Measurements from ENCODE around the gene CTNND2. TPM values are rescaled to one million over a fixed set of nuclear protein-coding genes. Genes with fewer than 3 reads are reported as not detected.
A peak's percentile ranks its signal among the peaks of the same experiment; 100 is the strongest.

CTNND2 gene
- total and polyA plus RNA-seq, 10 of the 15 experiments (the other 5 are each of a cell fraction or from before 2014, with no cell fraction given) = 0.02 to 0.16 (median 0.04) TPM; not detected in 7

DNA sequence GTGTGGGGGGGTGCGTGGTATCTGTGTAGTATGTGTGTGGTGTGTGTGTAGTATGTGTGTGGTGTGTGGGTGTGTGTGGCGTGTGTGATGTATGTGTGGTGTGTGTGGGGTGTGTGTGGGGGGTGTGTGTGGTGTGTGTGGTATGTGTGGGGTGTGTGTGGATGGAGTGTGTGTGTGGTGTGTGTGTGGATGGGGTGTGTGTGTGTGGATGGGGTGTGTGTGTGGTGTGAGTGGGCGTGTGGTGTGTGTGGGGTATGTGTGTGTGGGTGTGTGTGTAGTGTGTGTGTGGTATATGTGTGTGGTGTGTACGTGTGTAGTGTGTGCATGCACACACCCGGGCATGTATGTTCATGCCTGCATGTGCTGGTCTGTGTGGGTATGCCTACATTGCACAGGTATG lies 722.3 kb downstream of the CTNND2 start:
- no peak overlapping the region for H3K4me2 ChIP-seq (ENCODE audit: control insufficient read depth, insufficient read depth)
- SMC1A ChIA-PET (ENCODE audit: uncharacterized antibody, unreplicated experiment) = interaction anchor here (0.9 kb wide), 1 partner anchor 12 kb away, joined by 3 read pairs; no protein-coding TSS in a partner anchor
- no TSS peak for BruUV-seq (replicated peaks)
- H3K27ac ChIP-seq (ENCODE audit: control insufficient read depth, insufficient read depth) = no peak overlapping the region
- RAD21 ChIA-PET (ENCODE audit: unreplicated experiment) = no interaction called here
- no peaks in the 10 kb centered on the region for H4K20me1 ChIP-seq (ENCODE audit: control insufficient read depth, insufficient read depth)
- no peak overlapping the region for H3K4me3 ChIP-seq
- POLR2A ChIA-PET = no interaction called here
- TF ChIP-seq JUNB (IDR thresholded peaks at IDR 0.05) = no peak
- peak; percentile 32 for TF ChIP-seq NR2C2 (IDR thresholded peaks at IDR 0.05; ENCODE audit: borderline replicate concordance, control insufficient read depth, insufficient read length, low read depth)
- no peak for TF ChIP-seq SIN3A (IDR thresholded peaks at IDR 0.05; ENCODE audit: low read depth, low read length)
- TF ChIP-seq, protein P1, sequence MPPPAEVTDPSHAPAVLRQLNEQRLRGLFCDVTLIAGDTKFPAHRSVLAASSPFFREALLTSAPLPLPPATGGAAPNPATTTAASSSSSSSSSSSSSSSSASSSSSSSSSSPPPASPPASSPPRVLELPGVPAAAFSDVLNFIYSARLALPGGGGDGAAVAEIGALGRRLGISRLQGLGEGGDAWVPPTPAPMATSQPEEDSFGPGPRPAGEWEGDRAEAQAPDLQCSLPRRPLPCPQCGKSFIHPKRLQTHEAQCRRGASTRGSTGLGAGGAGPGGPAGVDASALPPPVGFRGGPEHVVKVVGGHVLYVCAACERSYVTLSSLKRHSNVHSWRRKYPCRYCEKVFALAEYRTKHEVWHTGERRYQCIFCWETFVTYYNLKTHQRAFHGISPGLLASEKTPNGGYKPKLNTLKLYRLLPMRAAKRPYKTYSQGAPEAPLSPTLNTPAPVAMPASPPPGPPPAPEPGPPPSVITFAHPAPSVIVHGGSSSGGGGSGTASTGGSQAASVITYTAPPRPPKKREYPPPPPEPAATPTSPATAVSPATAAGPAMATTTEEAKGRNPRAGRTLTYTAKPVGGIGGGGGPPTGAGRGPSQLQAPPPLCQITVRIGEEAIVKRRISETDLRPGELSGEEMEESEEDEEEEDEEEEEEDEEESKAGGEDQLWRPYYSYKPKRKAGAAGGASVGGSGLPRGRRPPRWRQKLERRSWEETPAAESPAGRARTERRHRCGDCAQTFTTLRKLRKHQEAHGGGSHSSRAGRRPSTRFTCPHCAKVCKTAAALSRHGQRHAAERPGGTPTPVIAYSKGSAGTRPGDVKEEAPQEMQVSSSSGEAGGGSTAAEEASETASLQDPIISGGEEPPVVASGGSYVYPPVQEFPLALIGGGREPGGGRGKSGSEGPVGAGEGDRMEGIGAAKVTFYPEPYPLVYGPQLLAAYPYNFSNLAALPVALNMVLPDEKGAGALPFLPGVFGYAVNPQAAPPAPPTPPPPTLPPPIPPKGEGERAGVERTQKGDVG (CRISPR knock-in tag; IDR thresholded peaks at IDR 0.05) = no peak
- no peak for TF ChIP-seq ZNF622 (IDR thresholded peaks at IDR 0.05)
- TF ChIP-seq EP300 (IDR thresholded peaks at IDR 0.05; ENCODE audit: borderline replicate concordance in 1 of 2, control insufficient read depth in 1 of 2, low read depth in 2 of 2, low read length in 2 of 2) = no peak
- TF ChIP-seq, protein P2, sequence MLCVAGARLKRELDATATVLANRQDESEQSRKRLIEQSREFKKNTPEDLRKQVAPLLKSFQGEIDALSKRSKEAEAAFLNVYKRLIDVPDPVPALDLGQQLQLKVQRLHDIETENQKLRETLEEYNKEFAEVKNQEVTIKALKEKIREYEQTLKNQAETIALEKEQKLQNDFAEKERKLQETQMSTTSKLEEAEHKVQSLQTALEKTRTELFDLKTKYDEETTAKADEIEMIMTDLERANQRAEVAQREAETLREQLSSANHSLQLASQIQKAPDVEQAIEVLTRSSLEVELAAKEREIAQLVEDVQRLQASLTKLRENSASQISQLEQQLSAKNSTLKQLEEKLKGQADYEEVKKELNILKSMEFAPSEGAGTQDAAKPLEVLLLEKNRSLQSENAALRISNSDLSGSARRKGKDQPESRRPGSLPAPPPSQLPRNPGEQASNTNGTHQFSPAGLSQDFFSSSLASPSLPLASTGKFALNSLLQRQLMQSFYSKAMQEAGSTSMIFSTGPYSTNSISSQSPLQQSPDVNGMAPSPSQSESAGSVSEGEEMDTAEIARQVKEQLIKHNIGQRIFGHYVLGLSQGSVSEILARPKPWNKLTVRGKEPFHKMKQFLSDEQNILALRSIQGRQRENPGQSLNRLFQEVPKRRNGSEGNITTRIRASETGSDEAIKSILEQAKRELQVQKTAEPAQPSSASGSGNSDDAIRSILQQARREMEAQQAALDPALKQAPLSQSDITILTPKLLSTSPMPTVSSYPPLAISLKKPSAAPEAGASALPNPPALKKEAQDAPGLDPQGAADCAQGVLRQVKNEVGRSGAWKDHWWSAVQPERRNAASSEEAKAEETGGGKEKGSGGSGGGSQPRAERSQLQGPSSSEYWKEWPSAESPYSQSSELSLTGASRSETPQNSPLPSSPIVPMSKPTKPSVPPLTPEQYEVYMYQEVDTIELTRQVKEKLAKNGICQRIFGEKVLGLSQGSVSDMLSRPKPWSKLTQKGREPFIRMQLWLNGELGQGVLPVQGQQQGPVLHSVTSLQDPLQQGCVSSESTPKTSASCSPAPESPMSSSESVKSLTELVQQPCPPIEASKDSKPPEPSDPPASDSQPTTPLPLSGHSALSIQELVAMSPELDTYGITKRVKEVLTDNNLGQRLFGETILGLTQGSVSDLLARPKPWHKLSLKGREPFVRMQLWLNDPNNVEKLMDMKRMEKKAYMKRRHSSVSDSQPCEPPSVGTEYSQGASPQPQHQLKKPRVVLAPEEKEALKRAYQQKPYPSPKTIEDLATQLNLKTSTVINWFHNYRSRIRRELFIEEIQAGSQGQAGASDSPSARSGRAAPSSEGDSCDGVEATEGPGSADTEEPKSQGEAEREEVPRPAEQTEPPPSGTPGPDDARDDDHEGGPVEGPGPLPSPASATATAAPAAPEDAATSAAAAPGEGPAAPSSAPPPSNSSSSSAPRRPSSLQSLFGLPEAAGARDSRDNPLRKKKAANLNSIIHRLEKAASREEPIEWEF (IDR thresholded peaks at IDR 0.05; ENCODE audit: insufficient replicate concordance, low read depth, low read length) = no peak
- no peak for TF ChIP-seq RAD21 (IDR thresholded peaks at IDR 0.05; ENCODE audit: insufficient read depth, low read depth, low read length)
- no peaks in the 10 kb centered on the region for H3K9me3 ChIP-seq (replicated peaks; ENCODE audit: control insufficient read depth, insufficient read depth, low read length)
- no peaks in the 10 kb centered on the region for H3K79me2 ChIP-seq (ENCODE audit: control insufficient read depth, insufficient read depth, low read length)
- no peak overlapping the region for H2AFZ ChIP-seq (ENCODE audit: control insufficient read depth, low read depth, low read length)
- no peak for ATAC-seq
- intact Hi-C loops (cut with micrococcal nuclease; ENCODE audit: unreplicated experiment) = loop anchor here (1.0 to 10.0 kb wide), 3 partner anchors 194 to 727 kb away; no protein-coding TSS in a partner anchor
- DNase-seq (ENCODE audit: low read depth, low spot score) = no peak
- in situ Hi-C loops (cut with MboI) = loop anchor here (25.0 kb wide), 1 partner anchor 720 kb away; no protein-coding TSS in a partner anchor
- WGBS (ENCODE audit: insufficient coverage, insufficient replicate concordance, low lambda C conversion rate, missing lambda C conversion rate) = 35% methylated on average over 4 of the region's 5 CpGs
- no peaks in the 10 kb centered on the region for H3K4me1 ChIP-seq (ENCODE audit: control insufficient read depth, insufficient read depth, low read length)
- no peaks in the 10 kb centered on the region for H3K27me3 ChIP-seq (replicated peaks in 1 of 2; ENCODE audit: control insufficient read depth in 2 of 2, insufficient read depth in 2 of 2, low read length in 1 of 2)
- H3K36me3 ChIP-seq (ENCODE audit: control insufficient read depth in 2 of 2, insufficient read depth in 2 of 2, low read length in 1 of 2) = no peaks in the 10 kb centered on the region
- H3K9ac ChIP-seq (ENCODE audit: control insufficient read depth, insufficient read depth, low read length) = no peak overlapping the region
- CTCF ChIA-PET = interaction anchor here (1.1 to 2.0 kb wide), 4 partner anchors 194 to 730 kb away, joined by 3 to 11 read pairs (median 4); no protein-coding TSS in a partner anchor
- FAIRE-seq = no peak

Data from GM12878 (cell line).